Jurkat, Clone E6-1 (cell line): ENCODE measurements around the gene PRKCE.
A peak's percentile ranks its signal among the peaks of the same experiment; 100 is the strongest.
"Not testable (repeated sequence)": the region's sequence is repeated elsewhere in the genome, so short reads cannot be mapped to it uniquely, and the experiment has no call there.

Experiments used
- DNase-seq: peaks from one replicate; pipeline ENCODE4 v3.0.0-alpha.2; 2011; ENCODE audit warnings: low read depth, low spot score
- H3K4me3 ChIP-seq: 2 replicates; pipeline ENCODE4 v1.5.1; 2011; ENCODE audit warnings: mild to moderate bottlenecking, low read length, control low read depth, moderate library complexity

Gene PRKCE

GRCh38 chr2:45885171-45885621, 233.7 kb downstream of the PRKCE start:
- DNase-seq, result no peak

GRCh38 chr2:45886171-45886663, 234.7 kb downstream of the PRKCE start:
- DNase-seq, result no peak
- no peak overlapping the region for H3K4me3 ChIP-seq

More at GRCh38 chr2:45885171-45885621, 233.7 kb downstream of the PRKCE start:
- H3K4me3 ChIP-seq, result no peak overlapping the region

DNA sequence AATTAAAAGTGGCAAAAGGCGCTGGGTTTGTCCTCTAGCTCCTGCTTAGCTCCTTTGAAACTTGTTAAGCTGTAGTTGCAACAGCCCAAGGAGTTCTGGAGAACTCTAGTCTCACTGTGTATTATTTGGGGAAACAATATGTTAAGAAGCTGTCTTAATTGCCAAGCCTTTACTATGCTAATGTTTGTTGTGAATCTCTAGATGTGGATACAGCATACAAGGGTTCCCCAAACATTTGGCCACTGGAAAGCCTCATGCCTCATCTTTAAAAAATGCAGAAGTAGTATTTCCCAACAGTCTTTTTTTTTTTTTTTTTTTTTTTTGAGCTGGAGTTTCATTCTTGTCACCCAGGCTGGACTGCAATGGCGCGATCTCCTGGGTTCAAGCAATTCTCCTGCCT, 236.7 kb downstream of the PRKCE start:
- no peak for DNase-seq

GRCh38 chr2:45888641-45889040, 237.2 kb downstream of the PRKCE start:
- DNase-seq, result no peak
- no peak overlapping the region for H3K4me3 ChIP-seq

More for the DNA sequence above, 236.7 kb downstream of the PRKCE start:
- no peak overlapping the region for H3K4me3 ChIP-seq

DNA sequence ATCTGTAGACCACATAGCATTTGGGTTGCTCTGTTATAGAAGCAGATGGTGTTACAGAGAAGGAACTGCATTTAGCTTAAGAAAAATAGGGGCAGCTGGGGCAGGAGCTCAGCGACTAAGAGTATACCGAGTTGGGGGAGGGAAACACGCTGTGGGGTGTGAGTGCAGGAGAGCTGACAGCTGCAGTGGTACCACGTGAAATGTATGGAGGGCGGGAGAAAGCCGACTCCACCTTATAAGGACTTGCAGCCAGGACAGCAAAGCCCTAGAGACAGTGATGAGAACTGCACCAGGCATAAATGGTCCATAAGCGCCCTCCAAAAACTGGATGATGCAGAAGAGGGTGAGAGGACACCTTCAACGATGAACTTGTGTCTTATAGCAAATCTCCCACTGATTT, 237.6 kb downstream of the PRKCE start:
- no peak overlapping the region for H3K4me3 ChIP-seq
- peak; percentile 87 for DNase-seq

DNA sequence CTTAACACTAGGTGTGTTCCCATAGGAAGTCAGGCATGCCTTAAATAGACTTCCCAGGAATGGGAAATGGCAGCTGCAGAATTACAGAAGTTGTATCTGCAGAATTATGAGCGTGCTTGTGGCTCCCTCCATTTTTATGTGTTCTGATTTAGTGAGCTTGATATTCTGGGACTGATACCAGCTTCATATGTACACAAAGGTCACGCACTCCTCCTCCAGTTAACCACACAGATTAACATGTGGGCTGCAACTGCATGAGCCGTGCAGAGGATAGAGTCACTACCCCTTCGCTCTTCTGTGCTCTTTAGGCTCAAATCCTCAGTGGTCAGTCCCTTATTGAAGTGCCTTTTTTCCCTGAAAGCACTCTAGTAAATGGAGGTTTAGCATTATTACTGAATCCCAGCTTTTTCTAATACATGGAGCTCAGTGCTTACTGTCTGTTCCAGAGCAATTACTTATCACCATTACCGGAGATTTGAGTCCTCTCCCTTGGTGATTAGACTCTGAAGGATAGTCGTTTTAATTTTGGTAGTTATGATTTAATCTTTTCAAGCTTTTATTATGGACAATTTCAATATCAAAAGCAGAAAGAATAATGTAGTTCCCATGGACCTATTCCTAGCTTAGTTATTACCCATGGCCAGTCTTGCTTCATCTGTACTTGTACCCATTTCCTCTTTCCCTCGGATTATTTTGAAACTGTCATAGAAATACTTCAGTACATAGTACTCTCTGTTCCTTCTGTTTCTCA, 238.3 kb downstream of the PRKCE start:
- no peak for DNase-seq
- no peak overlapping the region for H3K4me3 ChIP-seq

GRCh38 chr2:45890371-45890646, 238.8 kb downstream of the PRKCE start:
- not testable (repeated sequence) for H3K4me3 ChIP-seq

DNA sequence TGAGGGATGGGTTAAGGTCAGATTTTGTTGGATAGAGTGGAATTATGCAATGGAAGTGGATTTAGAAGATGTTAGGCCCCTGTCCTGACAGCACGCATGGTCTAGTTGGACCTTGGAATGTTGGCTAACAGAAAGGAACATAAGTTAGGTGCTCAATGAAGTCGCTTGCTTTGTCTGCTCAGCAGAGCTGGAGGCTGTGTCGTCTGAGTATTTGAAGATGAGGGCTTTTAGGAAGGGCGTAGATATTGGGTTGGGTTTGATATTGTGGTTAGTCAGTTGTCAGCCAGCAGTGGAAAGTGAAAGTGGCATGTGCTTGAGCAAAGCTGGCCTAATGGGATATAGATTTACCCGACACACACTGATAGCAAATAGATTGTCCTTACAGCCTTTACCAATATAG, 239.3 kb downstream of the PRKCE start:
- DNase-seq, result peak; percentile 68
- no peak overlapping the region for H3K4me3 ChIP-seq

More at GRCh38 chr2:45890371-45890646, 238.8 kb downstream of the PRKCE start:
- DNase-seq, result not testable (repeated sequence)

- DNase-seq, result no peak
- H3K4me3 ChIP-seq, result no peak overlapping the region
These were observed 240.4 kb downstream of the PRKCE start for GRCh38 chr2:45891719-45892424.

DNA sequence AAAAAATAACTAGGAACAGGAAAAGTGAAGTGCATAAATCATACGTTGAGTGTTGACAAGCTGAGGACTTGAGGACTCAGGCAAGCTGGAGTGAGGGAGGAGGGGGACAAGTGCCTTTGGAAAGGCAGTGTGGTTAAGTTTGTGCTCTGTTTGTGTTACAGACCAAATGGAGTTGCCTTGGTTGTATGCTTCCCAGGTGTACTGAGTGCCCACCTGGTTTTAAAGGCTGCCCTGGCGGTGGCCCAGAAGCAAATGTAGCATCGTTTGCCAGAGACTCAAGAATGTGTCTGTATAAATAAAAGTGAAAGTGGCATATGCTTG, 240.9 kb downstream of the PRKCE start:
- no peak for DNase-seq
- no peak overlapping the region for H3K4me3 ChIP-seq

GRCh38 chr2:45892757-45893156, 241.3 kb downstream of the PRKCE start:
- H3K4me3 ChIP-seq, result no peak overlapping the region
- no peak for DNase-seq

- no peak for DNase-seq
- H3K4me3 ChIP-seq, result no peak overlapping the region
These were observed 242.7 kb downstream of the PRKCE start for GRCh38 chr2:45894211-45894610.

- DNase-seq, result no peak
These were observed 243.9 kb downstream of the PRKCE start for GRCh38 chr2:45895241-45895861.

DNA sequence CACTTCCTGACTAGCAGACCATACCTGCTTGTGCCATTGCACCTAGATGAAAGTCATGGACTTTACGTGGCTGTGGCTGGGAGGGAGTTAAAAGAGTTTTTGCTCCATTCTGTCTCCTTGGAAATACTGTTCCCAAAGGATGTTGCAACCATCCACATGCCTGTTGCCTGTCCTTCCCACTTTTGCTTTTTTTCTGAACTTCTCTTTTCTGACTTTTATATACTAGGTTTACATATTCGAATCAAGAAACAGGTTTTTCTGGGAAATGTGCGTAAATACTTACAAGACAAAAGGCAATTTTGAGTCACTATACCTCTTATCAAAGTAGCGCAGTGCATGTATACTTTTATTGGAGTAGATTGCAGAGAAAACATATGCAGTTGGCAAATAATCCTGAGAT, 244.8 kb downstream of the PRKCE start:
- no peak for DNase-seq
- H3K4me3 ChIP-seq, result no peak overlapping the region

More at GRCh38 chr2:45895241-45895861, 243.9 kb downstream of the PRKCE start:
- no peak overlapping the region for H3K4me3 ChIP-seq

DNA sequence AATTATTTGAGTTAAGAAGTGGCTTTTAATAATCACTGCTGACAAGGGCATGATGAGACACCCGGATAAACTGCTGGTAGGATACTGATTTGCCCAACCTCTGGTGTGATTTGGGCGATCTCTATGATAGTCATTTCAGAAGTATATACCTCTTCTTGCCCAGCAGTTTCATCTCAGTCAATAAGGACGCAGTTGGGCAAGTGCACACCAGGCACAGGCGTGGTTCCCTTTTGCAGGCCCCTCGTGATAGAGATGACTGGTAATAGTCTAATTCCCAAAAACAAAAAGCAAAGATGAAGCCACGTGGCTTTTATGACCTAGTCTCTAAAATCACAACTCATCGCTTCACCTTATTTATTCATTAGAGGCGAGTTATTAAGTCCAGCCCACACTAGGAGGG, 246.4 kb downstream of the PRKCE start:
- no peak overlapping the region for H3K4me3 ChIP-seq
- no peak for DNase-seq

- H3K4me3 ChIP-seq, result no peak overlapping the region
- no peak for DNase-seq
These were observed 247.3 kb downstream of the PRKCE start for GRCh38 chr2:45898819-45899218.

GRCh38 chr2:45899926-45900325, 248.5 kb downstream of the PRKCE start:
- DNase-seq, result no peak
- H3K4me3 ChIP-seq, result no peak overlapping the region

GRCh38 chr2:45901468-45902032, 250.1 kb downstream of the PRKCE start:
- DNase-seq, result no peak
- H3K4me3 ChIP-seq, result no peak overlapping the region

- H3K4me3 ChIP-seq, result no peak overlapping the region
- DNase-seq, result no peak
These were observed 250.9 kb downstream of the PRKCE start for GRCh38 chr2:45902380-45902779.

DNA sequence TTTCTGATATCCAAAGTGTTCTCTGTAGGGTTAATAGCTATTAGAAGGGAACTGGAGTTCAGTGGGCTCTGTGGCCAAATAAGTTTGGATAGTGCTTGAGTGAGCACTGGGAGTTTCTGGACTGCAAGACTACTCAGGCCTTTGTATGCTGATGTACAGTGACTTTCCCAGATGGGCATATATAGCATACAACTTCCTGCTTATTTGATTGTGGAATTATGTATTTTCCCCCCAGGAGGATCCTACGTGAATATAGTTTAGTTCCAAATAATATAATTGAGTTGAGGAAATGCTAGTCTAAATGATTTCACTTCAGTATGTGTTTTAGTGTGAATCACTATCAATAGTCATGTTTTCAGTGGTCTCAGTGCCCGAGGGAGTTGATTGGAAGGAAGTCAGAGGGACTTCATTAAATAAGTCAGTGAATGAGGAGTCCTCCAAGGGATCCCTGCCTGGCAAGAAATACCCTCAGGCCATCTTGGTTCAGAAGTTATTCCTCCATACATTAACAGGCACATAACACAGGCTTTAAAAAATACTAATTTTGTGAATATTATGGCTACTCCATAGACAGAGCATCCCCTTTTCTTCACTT, 251.4 kb downstream of the PRKCE start:
- no peak overlapping the region for H3K4me3 ChIP-seq

More for the DNA sequence above, 251.4 kb downstream of the PRKCE start:
- DNase-seq, result no peak
